Activated CD4-positive, alpha-beta T cell treated with anti-CD3 and anti-CD28 coated beads for 1 hour (primary cell): ENCODE measurements around the gene STPG2.
"Not testable (repeated sequence)": the region's sequence is repeated elsewhere in the genome, so short reads cannot be mapped to it uniquely, and the experiment has no call there.

Source experiments
- DNase-seq: peaks from one replicate; pipeline ENCODE4 v3.0.0-alpha.2; 2020

Gene STPG2

DNA sequence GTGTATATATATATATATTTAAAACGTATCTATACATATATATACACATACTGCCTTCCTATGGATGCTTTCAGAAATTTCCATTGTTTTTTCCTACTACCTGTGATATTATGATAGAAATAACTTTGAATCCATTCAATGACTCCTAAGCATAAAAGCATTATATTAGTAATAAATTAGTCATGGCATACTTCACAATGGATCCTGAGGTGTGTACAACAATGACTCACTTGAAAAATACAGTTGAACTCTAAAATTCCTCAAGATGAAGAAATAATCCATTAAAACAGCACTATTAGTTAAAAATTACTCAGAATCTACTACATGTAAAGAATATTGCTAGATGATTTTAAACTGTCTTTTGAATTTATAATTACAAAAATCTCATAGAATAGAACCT is 201.1 kb downstream of the STPG2 start:
- no peak for DNase-seq

DNA sequence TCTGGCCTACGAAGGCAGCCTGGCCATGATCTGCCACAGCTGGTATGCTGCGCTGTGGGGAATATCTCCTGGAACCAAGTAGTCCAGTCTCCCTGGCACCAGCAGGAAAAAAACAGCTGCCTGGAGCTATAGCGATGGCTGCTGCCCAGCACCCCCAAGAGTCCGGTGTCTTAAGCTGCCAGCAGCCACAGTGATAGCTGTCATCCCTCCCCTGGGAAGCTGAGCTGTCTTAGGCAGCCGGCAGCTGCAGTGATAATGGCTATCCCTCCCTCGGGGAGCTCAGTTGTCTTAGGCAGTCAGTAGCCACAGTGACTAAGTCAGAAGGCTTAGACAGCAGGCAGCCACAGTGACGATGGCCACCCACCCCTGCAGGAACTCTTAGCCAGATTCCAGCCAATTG is 205.1 kb downstream of the STPG2 start:
- no peak for DNase-seq

DNA sequence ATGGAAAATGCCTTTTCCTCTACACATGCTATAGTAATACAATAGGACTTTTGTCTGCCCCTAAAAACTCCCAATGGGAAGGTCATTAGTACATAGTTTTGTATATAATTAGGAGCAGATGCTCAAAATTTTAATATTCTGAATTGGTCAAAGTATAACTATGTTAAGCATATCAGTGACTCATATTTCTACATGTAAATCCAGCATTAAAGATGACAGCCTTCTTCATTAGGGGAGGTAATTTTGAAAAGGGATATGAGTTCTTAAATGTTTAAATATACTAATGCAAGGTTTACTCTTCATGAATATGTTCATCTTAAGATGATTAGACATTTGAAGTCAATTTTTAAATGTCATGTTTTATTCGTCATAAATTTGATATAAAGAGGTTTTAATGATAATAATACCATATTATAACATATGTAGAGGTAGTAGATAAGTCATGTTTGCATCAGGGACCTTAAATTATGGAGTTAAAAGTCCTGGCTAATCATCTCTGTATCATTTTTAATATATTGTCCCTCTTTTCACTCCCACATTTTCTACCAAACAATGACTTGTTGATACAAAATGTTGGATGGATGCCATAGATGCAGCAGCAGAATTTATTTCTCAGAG is 218.8 kb downstream of the STPG2 start:
- DNase-seq = no peak

DNA sequence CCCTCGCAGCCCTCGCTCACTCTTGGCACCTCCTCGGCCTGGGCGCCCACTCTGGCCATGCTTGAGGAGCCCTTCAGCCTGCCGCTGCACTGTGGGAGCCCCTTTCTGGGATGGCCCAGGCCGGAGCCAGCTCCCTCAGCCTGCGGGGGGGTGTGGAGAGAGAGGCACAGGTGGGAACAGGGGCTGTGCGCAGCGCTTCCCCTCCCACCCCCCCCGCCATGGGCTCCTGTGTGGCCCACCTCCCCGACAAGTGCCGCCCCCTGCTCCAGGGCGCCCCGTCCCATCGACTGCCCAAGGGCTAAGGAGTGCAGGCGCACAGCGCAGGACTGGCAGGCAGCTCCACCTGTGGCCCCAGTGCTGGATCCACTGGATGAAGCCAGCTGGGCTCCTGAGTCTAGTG is 220.2 kb downstream of the STPG2 start:
- no peak for DNase-seq

DNA sequence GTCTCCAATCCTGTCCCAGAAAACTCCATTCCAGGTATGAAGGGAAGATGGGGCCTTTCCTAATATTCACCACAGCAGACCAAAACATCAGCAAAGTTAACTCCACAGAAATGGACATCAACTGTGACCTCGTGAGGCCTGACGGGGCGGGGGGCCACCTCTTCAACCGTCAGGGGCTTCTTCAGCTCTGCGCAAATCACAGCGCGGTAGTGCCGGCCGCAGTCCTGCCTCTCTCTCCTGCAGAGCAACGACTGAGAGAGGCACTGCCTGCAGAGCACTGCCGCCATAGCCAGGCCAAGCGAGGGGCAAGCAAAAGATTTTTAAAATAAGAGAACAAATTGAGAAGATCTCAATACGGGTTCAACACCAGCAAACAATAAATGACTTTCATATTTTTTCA is 226.2 kb downstream of the STPG2 start:
- DNase-seq = no peak

DNA sequence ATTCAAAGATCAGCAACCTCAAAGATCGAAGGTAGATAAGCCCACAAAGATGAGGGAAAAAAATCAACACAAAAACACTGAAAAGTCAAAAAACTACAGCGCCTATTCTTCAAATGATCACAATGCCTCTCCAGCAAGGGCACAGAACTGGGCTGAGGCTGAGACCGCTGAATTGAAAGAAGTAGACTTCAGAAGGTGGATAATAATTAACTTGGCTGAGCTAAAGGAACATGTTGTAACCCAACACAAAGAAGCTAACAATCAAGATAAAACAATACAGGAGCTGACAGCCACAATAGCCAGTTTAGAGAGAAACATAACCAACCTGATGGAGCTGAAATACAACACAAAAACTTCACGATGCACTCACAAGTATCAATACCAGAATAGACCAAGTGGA is 231.1 kb downstream of the STPG2 start:
- DNase-seq = no peak

DNA sequence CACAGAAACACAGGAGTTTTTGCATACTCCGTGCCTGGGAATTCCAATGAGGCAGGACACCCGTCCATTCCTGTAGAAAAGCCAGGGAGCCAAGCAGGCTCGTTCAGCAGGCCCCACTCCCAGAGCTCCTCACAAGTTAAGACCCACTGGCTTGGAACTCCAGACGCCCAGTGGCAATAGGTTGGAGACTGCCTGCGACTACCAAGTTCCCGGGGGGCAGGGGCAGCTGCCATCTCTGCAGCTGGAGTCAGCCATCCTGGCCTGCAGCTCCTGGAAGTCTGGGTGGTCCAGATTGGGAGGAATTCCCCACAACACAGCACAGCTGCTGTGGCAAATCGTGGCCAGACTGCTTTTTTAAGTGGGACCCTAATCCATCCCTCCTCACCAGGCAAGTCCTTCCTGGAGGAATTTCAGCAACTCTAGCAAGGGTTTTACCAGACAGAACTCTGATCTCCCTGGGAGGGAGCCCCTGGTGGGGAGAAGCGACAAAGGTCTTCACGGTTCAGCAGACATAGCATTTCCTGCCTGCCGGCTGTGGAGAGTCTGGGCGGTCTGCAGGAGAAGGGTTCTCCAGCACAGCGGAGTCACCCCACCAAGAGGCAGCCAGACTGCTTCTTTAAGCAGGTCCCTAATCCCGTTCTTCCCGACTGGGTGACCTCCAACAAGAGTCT is 231.9 kb downstream of the STPG2 start:
- no peak for DNase-seq

DNA sequence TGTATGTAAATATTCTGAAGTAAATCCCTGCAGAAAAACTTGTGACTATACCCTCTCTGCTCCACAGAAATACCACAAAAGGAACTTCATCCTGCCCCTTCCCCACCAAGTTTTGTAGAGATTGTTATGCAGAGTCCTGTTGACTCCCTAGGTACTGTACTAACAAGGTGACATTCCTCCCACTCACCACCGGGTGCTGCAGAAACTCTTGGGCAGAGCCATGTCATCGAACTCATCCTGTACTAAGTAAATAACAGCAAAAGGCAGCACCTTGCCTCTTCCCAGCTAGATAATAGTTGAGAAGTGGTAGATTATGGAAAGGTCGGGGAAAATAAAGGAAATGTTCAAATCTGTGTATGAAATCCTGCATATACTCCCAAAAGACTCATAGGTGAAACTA is 233.3 kb downstream of the STPG2 start:
- DNase-seq = no peak

DNA sequence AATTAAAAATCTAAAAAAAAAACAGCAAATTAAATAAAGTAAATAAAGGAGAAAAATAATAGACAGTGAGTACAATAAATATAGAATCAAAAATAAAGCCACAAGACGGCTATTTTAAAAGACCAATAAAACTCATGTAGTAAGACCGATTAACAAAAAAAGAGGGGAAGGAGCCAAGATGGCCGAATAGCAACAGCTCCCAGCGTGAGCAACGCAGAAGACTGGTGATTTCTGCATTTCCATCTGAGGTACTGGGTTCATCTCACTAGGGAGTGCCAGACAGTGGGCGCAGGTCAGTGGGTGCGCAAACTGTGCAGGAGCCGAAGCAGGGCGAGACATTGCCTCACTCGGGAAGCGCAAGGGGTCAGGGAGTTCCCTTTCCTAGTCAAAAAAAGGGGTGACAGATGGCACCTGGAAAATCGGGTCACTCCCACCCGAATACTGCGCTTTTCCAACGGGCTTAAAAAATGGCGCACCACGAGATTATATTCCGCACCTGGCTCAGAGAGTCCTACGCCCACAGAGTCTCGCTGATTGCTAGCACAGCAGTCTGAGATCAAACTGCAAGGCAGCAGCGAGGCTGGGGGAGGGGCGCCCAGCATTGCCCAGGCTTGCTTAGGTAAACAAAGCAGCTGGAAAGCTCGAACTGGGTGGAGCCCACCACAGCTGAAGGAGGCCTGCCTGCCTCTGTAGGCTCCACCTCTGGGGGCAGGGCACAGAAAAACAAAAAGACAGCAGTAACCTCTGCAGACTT is 239.7 kb downstream of the STPG2 start:
- not testable (repeated sequence) for DNase-seq

DNA sequence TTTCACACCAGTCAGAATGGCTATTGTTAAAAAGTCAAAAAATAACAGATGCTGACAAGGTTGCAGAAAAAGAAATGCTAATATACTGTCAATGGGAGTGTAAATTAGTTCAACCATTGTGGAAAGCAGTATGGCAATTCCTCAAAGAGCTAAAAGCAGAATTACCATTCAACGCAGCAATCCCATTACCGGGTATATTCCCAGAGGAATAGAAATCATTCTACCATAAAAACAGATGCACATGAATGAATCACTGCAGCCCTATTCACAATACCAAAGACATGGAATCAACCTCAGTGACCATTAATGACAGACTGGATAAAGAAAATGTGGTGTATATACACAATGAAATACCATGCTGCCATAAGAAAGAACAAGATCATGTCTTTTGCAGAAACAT is 243.0 kb downstream of the STPG2 start:
- no peak for DNase-seq

DNA sequence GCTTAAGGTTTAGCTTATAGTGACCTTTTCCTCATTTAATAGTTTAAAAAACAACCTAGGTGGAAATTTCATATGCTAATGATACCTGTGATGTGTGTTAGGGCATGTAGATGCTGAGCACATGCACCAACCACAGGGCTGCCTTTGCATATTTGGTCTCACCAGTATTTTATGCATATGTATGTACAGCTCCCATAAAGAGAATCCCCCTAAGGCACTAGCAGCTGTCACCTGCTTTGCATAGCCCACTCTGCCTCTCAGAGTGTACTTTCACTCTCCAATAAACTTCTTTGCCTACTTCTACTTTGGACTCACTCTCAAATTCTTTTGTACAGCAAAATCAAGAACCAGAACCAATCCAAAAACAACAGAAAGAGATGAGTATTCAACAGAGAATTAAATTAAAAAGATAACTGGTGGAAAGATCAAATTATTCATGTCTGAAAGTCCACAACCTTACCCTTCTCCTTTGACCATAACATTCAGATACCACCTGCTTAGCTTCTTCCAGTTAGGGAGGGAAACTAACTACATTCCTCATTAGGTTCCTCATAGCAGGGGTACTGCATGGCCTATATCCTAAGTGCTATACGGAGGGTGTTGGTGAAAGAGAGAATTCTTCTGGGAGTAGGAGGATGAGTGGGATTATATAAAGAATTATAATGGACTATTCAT is 250.5 kb downstream of the STPG2 start:
- no peak for DNase-seq

DNA sequence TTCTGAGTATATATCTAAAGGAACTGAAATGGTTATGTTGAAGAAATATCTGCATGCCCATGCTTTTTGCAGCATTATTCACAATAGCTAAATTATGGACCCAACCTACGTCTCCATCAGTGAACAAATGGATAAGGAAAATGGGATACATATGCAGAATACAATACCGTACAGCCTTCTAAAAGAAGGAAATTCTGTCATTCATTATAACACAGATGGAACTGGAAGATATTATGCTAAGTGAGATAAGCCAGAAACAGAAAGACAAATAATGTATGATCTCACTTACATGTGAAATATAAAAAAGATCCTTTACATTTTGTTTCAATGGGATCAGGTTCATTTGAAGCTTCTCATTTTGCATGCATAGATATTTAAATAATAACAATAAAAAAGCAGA is 263.3 kb downstream of the STPG2 start:
- DNase-seq = no peak

DNA sequence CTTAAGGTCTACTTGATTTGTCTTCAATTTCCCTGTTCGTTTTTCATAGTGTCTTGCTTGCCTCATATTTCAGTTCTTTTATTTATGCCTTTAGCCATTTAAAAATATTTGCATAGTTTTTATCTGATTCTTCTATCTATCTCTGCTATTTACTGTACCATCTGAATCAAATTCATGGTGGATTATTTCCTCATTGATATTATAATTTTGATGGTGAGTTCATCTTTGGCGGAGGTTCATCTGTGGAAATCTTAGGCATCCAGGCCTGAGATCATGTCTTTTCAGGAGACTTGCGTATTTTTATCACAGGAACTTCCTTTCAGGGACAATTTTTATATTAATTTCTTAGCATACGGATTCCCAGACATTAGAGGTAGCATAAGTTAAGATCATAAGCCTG is 275.2 kb downstream of the STPG2 start:
- no peak for DNase-seq

DNA sequence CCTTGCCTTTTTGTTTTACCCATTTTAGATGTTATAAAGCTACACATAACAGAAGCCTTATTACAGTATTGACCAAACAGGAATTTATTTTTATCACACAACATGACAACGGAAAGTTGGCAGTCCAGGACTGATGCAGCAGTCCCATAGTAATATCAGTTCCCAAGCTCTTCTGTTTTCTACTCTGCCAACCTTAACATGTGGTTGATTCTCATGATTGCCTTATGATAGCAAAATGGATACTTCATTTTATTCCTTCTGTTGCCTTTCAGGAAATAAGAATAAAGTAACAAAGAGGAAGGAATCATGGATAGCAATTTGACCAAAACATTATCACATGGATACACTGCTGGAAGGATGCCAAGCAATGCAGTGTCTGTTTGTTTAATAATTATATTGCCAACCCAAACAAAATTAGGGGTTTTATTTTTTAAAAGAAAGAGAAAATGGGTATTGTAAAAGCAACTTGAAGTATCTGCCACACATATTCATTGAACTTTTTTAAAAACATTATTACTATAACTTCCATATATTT is 275.7 kb downstream of the STPG2 start:
- DNase-seq = no peak

DNA sequence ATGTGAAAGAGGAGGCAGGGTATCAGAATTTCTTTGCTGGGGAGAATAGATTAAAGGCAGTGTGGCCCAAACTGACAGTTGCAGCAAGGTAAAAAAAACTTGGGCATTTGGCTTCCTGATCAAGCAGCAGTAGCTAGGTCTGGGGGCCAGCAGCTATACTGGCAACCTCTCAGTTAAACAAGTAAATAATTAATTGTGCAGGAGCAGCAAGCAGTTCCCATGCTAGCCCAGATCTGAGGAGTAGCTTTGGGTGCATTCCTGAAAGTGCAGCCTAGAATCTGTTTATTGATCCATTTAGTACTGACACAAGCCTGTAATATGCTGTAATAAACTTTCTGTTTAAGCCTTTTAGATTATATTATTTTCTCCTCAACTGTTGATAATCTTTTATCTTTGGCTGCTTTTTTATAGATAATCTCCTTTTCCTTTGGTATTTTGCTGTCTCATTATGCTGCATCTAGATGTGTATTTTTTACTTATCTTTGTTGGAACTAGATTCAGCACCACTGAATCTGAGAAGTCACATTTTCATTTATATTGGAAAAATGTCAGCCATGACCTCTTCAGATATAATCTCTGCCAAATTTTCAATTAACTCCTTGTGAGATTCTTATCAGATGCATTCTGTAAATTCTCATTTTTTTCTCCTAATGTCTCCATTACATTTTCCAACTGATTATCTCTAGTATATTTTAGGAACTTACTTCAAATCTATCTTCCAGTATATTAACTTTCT is 276.3 kb downstream of the STPG2 start:
- no peak for DNase-seq

DNA sequence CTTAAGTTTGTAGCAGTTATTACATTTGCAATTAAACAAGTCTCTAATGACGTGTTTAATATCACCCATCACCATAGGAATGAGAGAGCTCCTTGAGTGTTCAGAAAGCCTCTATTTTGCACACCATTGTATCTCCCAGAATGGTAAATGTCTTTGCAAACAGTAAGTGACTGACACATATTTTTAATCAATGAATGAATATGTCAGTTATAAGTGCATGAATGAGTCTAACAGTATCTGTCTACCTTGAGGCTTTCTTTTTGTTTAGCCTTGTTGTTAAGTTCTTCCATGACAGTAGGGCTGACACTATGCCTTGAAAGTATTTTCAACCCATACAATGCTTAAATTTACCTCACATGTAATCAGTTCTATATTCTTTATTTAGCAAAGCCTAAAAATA is 292.2 kb downstream of the STPG2 start:
- no peak for DNase-seq

DNA sequence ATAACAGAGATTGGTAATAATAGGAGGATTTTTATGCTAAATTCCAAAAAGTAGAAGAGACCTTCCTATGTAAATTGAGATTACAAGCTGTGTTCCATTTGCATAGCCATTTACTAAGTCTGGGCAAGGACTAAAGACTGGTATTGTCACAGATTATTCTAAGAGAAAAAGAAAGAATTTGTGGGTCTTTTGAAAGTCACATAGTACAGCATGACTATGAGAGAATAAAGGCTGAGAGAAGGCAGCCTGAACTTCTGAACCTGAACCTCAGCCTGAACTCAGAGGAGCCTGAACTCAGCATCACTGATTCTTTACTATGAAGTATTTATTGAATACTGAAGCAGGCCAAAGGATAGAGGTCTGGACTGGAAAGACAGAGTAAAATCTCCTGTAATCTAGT is 297.5 kb downstream of the STPG2 start:
- DNase-seq = no peak

DNA sequence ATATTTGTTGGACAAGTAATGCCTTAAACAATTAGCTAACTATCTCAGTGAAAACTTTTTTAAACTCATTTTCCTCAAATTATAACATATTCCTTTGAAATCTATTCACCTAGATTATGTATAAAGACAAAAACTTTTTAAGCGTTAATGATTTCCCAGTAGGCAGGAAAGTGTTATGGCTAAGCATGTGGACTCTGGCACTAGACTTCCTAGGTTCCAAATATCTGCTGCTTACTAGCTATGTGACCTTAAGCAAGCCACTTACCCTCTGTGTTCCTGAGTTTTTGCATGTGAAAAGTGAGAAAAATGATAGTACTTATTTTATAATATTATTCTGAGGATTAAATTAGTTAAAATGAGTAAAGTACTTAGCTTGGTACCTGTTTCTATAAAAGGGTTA is 301.8 kb downstream of the STPG2 start:
- no peak for DNase-seq

DNA sequence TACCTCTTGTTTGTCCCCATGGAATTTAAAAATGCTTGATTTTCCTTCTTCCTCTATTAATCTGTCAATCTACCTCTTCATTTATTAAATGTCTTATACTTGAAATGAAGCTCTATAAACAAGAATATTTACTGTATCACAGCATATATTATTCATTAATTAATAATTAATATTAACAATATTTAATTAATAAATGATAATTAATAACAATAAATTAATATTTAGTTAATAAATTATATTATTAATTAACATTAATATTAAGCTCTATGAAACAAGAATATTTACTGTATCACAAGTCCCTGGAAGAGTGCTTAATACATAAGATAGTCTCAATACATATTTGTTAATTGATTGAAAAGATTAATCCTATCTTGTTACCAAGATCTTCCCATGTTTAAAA is 306.6 kb downstream of the STPG2 start:
- no peak for DNase-seq

DNA sequence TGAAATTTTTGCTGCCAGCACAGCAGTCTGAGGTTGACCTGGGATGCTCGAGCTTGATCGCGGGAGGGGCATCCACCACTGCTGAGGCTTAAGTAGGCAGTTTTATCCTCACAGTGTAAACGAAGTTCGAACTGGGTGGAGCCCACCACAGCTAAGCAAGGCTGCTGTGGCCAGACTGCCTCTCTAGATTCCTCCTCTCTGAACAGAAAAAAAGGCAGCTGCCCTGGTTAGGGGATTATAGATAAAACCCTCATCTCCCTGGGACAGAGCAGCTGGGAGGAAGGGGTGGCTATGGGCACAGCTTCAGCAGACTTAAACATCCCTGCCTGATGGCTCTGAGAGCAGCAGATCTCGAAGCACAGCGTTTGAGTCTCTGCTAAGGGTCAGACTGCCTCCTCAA is 314.6 kb downstream of the STPG2 start:
- DNase-seq = no peak

DNA sequence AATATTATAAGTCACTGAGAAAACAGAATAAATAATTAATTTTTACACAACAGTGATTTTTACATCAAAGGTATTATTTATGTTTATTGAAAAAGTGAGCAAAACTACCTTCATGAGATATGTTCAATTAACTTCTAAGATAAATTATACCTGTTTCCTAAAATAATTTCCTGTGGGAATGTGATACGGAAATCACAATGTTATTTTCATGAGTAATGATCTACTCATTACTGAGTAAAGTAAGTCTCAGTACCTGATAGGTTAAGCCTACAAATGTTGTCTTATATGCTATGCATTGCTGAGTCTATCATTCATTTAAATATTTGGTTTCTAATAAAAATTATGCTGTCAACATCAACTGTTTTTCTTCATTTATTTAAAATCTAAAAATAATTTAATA is 324.0 kb downstream of the STPG2 start:
- no peak for DNase-seq

DNA sequence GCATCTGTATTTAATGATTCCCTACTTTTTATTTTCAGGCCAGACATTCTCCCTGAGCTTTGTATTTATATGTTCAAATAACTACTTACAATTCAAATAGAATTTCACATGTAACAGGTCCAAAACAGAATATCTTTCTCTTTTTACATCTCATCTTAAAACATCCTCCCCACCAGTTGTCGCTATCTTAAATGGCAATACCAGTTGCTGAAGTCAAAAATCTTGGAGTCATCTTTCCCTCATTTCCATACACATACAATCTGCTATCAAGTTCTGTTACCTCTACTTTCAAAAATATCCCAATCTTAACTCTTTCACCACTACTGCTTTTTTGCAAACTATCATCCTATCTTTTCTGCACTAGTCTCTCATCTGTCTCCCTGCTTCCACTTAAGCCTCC is 330.5 kb downstream of the STPG2 start:
- DNase-seq = no peak
